Thoracic aorta endothelial cell (primary cell): ENCODE results near the gene ABCA9. TPM values are rescaled to one million over a fixed set of nuclear protein-coding genes. Genes with fewer than 3 reads are reported as not detected.

Experiments
- small RNA-seq: library from RNA; depleted of rRNA; stranded (forward); fragments of <200 nt; gene quantifications from one replicate; pipeline ENCODE3, GENCODE V24; 2012
- total RNA-seq: library from RNA; depleted of rRNA; stranded (reverse); fragments of >200 nt; gene quantifications from 2 replicates; pipeline ENCODE4 v1.2.3, GENCODE V29; 2012

ABCA9 gene
- 3.3 and 13.4 TPM in 2 replicates for total RNA-seq

GRCh38 chr17:69060822-69061221, at the start of gene ABCA9:
Gene ABCA9 (minus strand): TSS chr17:69060927. CDS start chr17:69051126, 9,801 bp downstream.

GRCh38 chr17:68955181-68955841, 105.4 kb downstream of the ABCA9 start, which contains the start of gene ABCA8:
Gene ABCA8 (minus strand): TSS chr17:68955392. CDS start chr17:68942034, 13,358 bp downstream.

Small RNA genes within 50 kb of the gene (small RNA-seq; reads per million reads assigned to genes)
- gene MIR4524B: not detected

Other genes with a start within 250 kb of the ABCA9 start
- 15.8 and 77.7 TPM in 2 replicates for gene ABCA8, start 105.5 kb downstream of the ABCA9 start, total RNA-seq
- gene ABCA6, start 81.0 kb upstream of the ABCA9 start, total RNA-seq: 32.7 and 36.3 TPM in 2 replicates
- gene ABCA10, start 167.9 kb upstream of the ABCA9 start, total RNA-seq: 0.80 and 1.0 TPM in 2 replicates